Measurements from ENCODE around the gene COL15A1.

DNA sequence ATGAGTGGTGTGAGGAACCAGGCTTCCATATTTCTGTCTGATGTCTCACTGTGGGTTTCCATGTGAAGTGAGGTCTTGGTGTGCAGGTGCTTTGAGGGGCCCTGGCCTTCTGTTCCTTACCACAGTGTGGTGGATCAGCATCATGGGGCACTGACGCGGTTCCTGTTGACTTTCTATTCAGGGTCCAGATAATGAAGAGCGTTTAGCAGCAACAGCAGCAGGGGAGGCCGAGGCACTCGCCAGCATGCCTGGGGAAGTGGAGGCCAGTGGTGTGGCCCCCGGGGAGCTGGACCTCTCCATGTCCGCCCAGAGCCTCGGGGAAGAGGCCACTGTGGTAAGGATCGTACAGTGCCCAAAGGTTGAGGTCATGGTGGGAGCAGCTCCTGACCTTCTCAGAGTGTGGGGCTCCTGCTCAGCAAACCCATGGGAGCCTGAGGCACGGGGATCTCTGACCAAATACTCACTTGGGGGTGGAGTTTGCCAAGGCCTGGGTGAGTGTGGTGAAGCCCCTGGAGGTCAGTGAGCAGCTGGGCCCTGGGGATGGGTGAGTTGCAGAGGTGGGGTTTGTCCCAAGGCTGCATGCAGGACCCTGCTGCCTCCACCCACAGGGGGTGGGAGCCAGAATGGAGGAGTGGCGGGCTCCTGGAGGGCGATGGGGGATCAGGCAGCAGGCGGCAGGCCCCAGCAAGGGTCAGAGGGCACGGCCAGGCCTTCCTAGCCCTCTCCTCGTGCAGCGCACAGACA lies 61.2 kb downstream of the COL15A1 start:
- TF ChIP-seq CTCF (IDR thresholded peaks at IDR 0.05; ENCODE audit: low read depth, low read length) (no peak), EZH2phosphoT487 (IDR thresholded peaks at IDR 0.05; ENCODE audit: low read depth) (no peak)
